CD8-positive, alpha-beta memory T cell (primary cell): ENCODE data around the gene SMARCA2. TPM values are rescaled to one million over a fixed set of nuclear protein-coding genes. Genes with fewer than 3 reads are reported as not detected.
"Not testable (repeated sequence)": the region's sequence is repeated elsewhere in the genome, so short reads cannot be mapped to it uniquely, and the experiment has no call there.

Source experiments
- CTCF ChIA-PET: fragments of 350-600 bp; sonication (Branson Sonifier 250); formaldehyde crosslinking; loops from one replicate; lab custom pipeline; 2021; ENCODE audit warnings: antibody characterized with exemption; lab: Charles Lee
- POLR2A ChIA-PET: fragments of 350-600 bp; sonication (Branson Sonifier 250); formaldehyde crosslinking; loops from one replicate; lab custom pipeline; 2021; ENCODE audit warnings: antibody characterized with exemption; lab: Charles Lee
- DNase-seq, 5 donors: peaks; one replicate each; pipeline versions ENCODE4 v3.0.0 to v3.0.0-alpha.2; 2020 to 2022; ENCODE audit warnings: mixed read lengths in 1 of 5
- H3K27ac ChIP-seq: one replicate; pipeline ENCODE4 v1.7.0; 2013; ENCODE audit warnings: low read depth, mild to moderate bottlenecking, low read length, moderate library complexity
- H3K27me3 ChIP-seq: 2 replicates; pipeline ENCODE4 v1.7.0; 2013; ENCODE audit warnings: low read length, mild to moderate bottlenecking; ENCODE audit not compliant: insufficient read depth, poor library complexity, severe bottlenecking
- H3K36me3 ChIP-seq: 2 replicates; pipeline ENCODE4 v1.7.0; 2013; ENCODE audit warnings: mild to moderate bottlenecking, low read length, moderate library complexity; ENCODE audit not compliant: insufficient read depth
- H3K4me1 ChIP-seq: 2 replicates; pipeline ENCODE4 v1.7.0; 2013; ENCODE audit warnings: mild to moderate bottlenecking, low read length, moderate library complexity; ENCODE audit not compliant: insufficient read depth
- H3K4me3 ChIP-seq: 2 replicates; pipeline ENCODE4 v1.7.0; 2013; ENCODE audit warnings: mild to moderate bottlenecking, low read length
- H3K9me3 ChIP-seq: 2 replicates; pipeline ENCODE4 v1.7.0; 2013; ENCODE audit warnings: mild to moderate bottlenecking, low read length
- H3K27ac Mint-ChIP-seq, 8 donors: one replicate each; pipeline ENCODE4 v1.8.0; 2020 to 2021; ENCODE audit warnings: mixed read lengths in 8 of 8, mild to moderate bottlenecking in 6 of 8, inconsistent platforms in 3 of 8, moderate library complexity in 3 of 8
- H3K27me3 Mint-ChIP-seq, 2 donors: one replicate each; pipeline ENCODE4 v1.8.0; 2020 to 2021; ENCODE audit warnings: mixed read lengths in 2 of 2, mild to moderate bottlenecking in 1 of 2, moderate library complexity in 1 of 2
- H3K36me3 Mint-ChIP-seq, 3 donors: one replicate each; pipeline ENCODE4 v1.8.0; 2020 to 2021; ENCODE audit warnings: mixed read lengths in 3 of 3, inconsistent platforms in 1 of 3, mild to moderate bottlenecking in 1 of 3
- H3K4me1 Mint-ChIP-seq, 3 donors: one replicate each; pipeline ENCODE4 v1.8.0; 2020 to 2021; ENCODE audit warnings: mixed read lengths in 3 of 3, inconsistent platforms in 1 of 3, mild to moderate bottlenecking in 1 of 3
- H3K4me3 Mint-ChIP-seq, 7 donors: one replicate each; pipeline ENCODE4 v1.8.0; 2020 to 2021; ENCODE audit warnings: mixed read lengths in 7 of 7, mild to moderate bottlenecking in 6 of 7, moderate library complexity in 4 of 7, inconsistent platforms in 2 of 7
- H3K9me3 Mint-ChIP-seq, 5 donors: one replicate each; pipeline ENCODE4 v1.8.0; 2020 to 2022; ENCODE audit warnings: mixed read lengths in 5 of 5, mild to moderate bottlenecking in 3 of 5, moderate library complexity in 2 of 5, inconsistent platforms in 1 of 5
- polyA plus RNA-seq: library from polyadenylated mRNA; unstranded; fragments of 300-500 nt; fragmentation: Illumina TruSeq; gene quantifications from one replicate; pipeline ENCODE4 v1.2.3, GENCODE V29; 2021
- total RNA-seq, 2 experiments: library from RNA; stranded (reverse); gene quantifications; one replicate each; pipeline ENCODE4 v1.2.3, GENCODE V29; 2021

Gene SMARCA2
- total and polyA plus RNA-seq, 3 experiments from 2014 or later: 56.7 to 156 (median 145) TPM

DNA sequence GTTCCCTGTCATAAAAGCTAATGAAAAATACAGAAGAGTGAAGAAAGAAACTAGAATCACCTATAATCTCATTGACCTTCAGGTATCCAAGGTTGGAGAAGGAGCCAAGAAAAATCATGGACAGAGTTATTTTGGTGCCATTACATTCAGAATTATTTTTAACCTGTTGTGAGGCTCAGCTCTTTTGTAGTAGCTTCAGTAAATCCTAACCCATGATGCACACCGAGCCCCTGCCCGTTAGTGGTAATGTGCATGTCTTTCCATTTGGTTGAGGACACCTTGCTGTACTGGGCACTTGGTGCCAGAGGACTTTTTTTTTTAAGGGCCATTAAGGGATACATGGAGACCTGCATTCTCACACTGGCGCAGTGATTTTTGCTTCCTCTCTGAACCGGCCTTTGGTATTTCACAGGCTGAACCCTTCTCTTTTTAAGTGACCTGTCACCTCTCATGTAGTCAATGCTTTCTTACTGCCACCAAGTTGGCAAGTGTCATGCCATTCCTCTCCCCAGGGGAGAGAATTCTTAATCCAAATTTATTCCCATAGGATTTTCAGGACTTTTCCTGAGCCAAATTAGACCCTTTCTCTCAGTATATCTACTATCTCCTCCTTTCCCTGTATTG is 125.6 kb downstream of the SMARCA2 start:
- POLR2A ChIA-PET: no interaction called here
- CTCF ChIA-PET: no interaction called here

DNA sequence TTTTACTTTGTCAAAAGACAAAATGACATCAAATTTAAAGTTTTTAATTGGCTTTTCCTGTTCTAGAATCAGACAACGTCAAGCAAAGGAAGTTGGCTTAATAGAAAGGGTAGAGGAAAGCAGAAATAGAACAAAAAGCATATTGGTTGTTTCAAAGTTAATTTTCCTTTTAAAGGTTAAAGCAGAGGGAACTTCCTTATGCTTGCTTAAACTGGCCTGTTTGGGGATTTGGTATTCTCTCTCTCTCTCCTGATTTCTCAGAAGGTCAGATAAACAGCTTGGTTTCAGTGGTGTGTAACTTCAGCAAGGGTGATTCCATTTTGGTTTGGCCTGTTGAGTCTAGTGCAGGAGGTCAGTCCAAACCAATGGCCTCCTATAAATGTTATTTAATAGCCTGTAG is 127.1 kb downstream of the SMARCA2 start:
- Histone ChIP-seq H3K27ac (no peak overlapping the region), H3K4me3 (no peak overlapping the region), H3K36me3 (peaks cover 3% of the 10 kb centered on the region), H3K9me3 (no peaks in the 10 kb centered on the region), H3K27me3 (no peaks in the 10 kb centered on the region), H3K4me1 (no peaks in the 10 kb centered on the region)
- ChIA-PET POLR2A (no interaction called here), CTCF (interaction anchor here (0.8 kb wide), 1 partner anchor 10 kb away, joined by 3 read pairs; no protein-coding TSS in a partner anchor)
- peaks cover 4 to 76% (median 28%) of the 10 kb centered on the region in 3 donors for H3K36me3 Mint-ChIP-seq
- DNase-seq: no peak
- H3K4me3 Mint-ChIP-seq: no peak overlapping the region
- peak overlapping the region in 6 of 8 donors; percentile 5 to 75 (median 38) for H3K27ac Mint-ChIP-seq
- H3K27me3 Mint-ChIP-seq: no peaks in the 10 kb centered on the region
- peaks cover 65 to 90% (median 85%) of the 10 kb centered on the region in 3 donors for H3K4me1 Mint-ChIP-seq
- no peaks in the 10 kb centered on the region for H3K9me3 Mint-ChIP-seq

More for the DNA sequence above, 125.6 kb downstream of the SMARCA2 start:
- H3K36me3 ChIP-seq: peaks cover 3% of the 10 kb centered on the region
- Mint-ChIP-seq H3K4me1 (peaks cover 58 to 87% (median 77%) of the 10 kb centered on the region in 3 donors), H3K27ac (peak overlapping the region in 2 of 8 donors; percentile 31 to 37), H3K27me3 (no peaks in the 10 kb centered on the region), H3K36me3 (peaks cover 0 to 85% (median 33%) of the 10 kb centered on the region in 3 donors), H3K9me3 (no peaks in the 10 kb centered on the region), H3K4me3 (no peak overlapping the region)
- H3K4me3 ChIP-seq: no peak overlapping the region
- DNase-seq: no peak
- no peaks in the 10 kb centered on the region for H3K4me1 ChIP-seq
- no peaks in the 10 kb centered on the region for H3K27me3 ChIP-seq
- H3K27ac ChIP-seq: no peak overlapping the region
- no peaks in the 10 kb centered on the region for H3K9me3 ChIP-seq

GRCh38 chr9:2144619-2145018 is 129.5 kb downstream of the SMARCA2 start:
- DNase-seq: no peak
- Mint-ChIP-seq H3K36me3 (peaks cover 11 to 68% (median 26%) of the 10 kb centered on the region in 3 donors), H3K27ac (peak overlapping the region in 2 of 8 donors; percentile 18 to 52), H3K27me3 (no peaks in the 10 kb centered on the region), H3K4me1 (peaks cover 66 to 88% (median 85%) of the 10 kb centered on the region in 3 donors), H3K4me3 (peak overlapping the region in 1 of 7 donors; percentile 55), H3K9me3 (no peaks in the 10 kb centered on the region)
- H3K36me3 ChIP-seq: no peaks in the 10 kb centered on the region
- no peaks in the 10 kb centered on the region for H3K27me3 ChIP-seq
- ChIA-PET POLR2A (no interaction called here), CTCF (no interaction called here)
- H3K9me3 ChIP-seq: no peaks in the 10 kb centered on the region
- H3K4me3 ChIP-seq: no peak overlapping the region
- no peak overlapping the region for H3K27ac ChIP-seq
- no peaks in the 10 kb centered on the region for H3K4me1 ChIP-seq

DNA sequence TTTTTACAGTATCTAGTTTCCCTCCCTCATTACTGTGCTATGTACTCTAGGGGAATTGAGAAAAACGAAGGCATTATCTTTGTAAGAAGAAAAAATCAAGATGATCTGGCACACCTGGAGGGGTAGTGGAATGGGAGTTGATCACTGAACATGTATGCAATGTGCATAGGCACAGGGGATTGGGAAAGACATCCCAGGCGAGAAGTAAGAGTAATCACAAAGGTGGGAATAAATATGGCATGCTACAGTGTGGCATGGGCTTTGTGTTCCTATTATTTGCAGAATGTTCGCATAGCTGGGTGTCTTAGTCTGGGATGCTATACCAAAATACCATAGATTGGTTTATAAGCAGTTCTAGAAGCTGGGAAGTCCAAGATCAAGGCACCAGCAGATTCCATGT is 130.6 kb downstream of the SMARCA2 start:
- ChIA-PET POLR2A (no interaction called here), CTCF (no interaction called here)
- no peaks in the 10 kb centered on the region for H3K9me3 ChIP-seq
- no peaks in the 10 kb centered on the region for H3K27me3 Mint-ChIP-seq
- H3K36me3 Mint-ChIP-seq: peaks cover 11 to 66% (median 25%) of the 10 kb centered on the region in 3 donors
- no peak overlapping the region for H3K4me3 ChIP-seq
- H3K27me3 ChIP-seq: no peaks in the 10 kb centered on the region
- no peaks in the 10 kb centered on the region for H3K36me3 ChIP-seq
- peaks cover 6% of the 10 kb centered on the region for H3K4me1 ChIP-seq
- no peak for DNase-seq
- no peak overlapping the region for H3K27ac ChIP-seq
- peak overlapping the region in 4 of 8 donors; percentile 17 to 71 (median 42) for H3K27ac Mint-ChIP-seq
- peaks cover 69 to 88% (median 87%) of the 10 kb centered on the region in 3 donors for H3K4me1 Mint-ChIP-seq
- H3K9me3 Mint-ChIP-seq: no peaks in the 10 kb centered on the region
- H3K4me3 Mint-ChIP-seq: peak overlapping the region in 1 of 7 donors; percentile 42

DNA sequence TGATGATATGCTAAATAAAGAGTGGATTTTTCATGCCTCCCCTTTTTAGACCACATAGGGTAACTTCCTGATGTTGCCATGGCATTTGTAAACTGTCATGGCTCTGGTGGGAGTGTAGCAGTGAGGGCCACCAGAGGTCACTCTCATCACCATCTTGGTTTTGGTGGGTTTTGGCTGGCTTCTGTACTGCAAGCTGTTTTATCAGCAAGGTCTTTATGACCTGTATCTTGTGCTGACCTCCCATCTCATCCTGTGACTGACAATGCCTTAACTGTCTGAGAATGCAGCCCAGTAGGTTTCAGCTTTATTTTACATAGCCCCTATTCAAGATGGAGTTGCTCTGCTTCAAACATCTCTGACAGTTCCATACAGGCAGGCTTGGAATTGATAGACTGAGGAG is 131.6 kb downstream of the SMARCA2 start:
- CTCF ChIA-PET: interaction anchor here (0.9 to 1.1 kb wide), 2 partner anchors 30 to 35 kb away, joined by 3 read pairs; no protein-coding TSS in a partner anchor
- H3K4me1 ChIP-seq, H3K27ac ChIP-seq, H3K27me3 Mint-ChIP-seq, DNase-seq, H3K9me3 Mint-ChIP-seq, H3K4me3 ChIP-seq, H3K36me3 ChIP-seq, H3K9me3 ChIP-seq, H3K4me3 Mint-ChIP-seq, POLR2A ChIA-PET, H3K27me3 ChIP-seq: not testable (repeated sequence)
- Mint-ChIP-seq H3K36me3 (peaks cover 11 to 62% (median 25%) of the 10 kb centered on the region in 3 donors), H3K4me1 (peaks cover 68 to 87% (median 86%) of the 10 kb centered on the region in 3 donors), H3K27ac (peak overlapping the region in 2 of 8 donors; percentile 1 to 61)

GRCh38 chr9:2150338-2150737 is 135.2 kb downstream of the SMARCA2 start:
- Histone ChIP-seq H3K4me3 (no peak overlapping the region), H3K9me3 (no peaks in the 10 kb centered on the region), H3K27ac (no peak overlapping the region), H3K27me3 (no peaks in the 10 kb centered on the region), H3K4me1 (peaks cover 6% of the 10 kb centered on the region), H3K36me3 (no peaks in the 10 kb centered on the region)
- peaks cover 53 to 80% (median 77%) of the 10 kb centered on the region in 3 donors for H3K4me1 Mint-ChIP-seq
- H3K27me3 Mint-ChIP-seq: no peaks in the 10 kb centered on the region
- peak overlapping the region in 2 of 8 donors; percentile 8 to 76 for H3K27ac Mint-ChIP-seq
- ChIA-PET POLR2A (no interaction called here), CTCF (no interaction called here)
- peaks cover 11 to 40% (median 14%) of the 10 kb centered on the region in 3 donors for H3K36me3 Mint-ChIP-seq
- H3K9me3 Mint-ChIP-seq: no peaks in the 10 kb centered on the region
- no peak overlapping the region for H3K4me3 Mint-ChIP-seq
- no peak for DNase-seq

DNA sequence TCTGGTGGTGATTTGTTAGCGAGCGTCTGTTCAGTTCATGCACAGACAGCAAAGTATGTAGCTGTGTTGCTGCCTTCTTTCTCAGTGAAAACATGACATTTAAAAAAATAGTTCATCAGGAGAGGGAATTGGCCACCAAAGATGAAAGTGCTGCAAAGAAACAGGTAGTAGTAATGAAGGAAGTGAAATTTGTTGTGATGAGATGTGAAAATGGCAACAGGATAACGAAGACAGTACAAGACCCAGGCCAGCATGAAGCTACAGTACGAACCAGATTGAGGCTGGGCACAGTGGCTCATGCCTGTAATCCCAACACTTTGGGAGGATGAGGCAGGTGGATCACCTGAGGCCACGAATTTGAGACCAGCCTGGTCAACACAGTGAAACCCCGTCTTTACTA is 136.0 kb downstream of the SMARCA2 start:
- Mint-ChIP-seq H3K27me3 (no peaks in the 10 kb centered on the region), H3K36me3 (peaks cover 11 to 36% (median 14%) of the 10 kb centered on the region in 3 donors), H3K9me3 (no peaks in the 10 kb centered on the region), H3K27ac (peak overlapping the region in 3 of 8 donors; percentile 2 to 62 (median 29)), H3K4me3 (no peak overlapping the region), H3K4me1 (peaks cover 51 to 80% (median 75%) of the 10 kb centered on the region in 3 donors)
- Histone ChIP-seq H3K27me3 (no peaks in the 10 kb centered on the region), H3K4me1 (peaks cover 6% of the 10 kb centered on the region), H3K27ac (no peak overlapping the region), H3K4me3 (no peak overlapping the region), H3K9me3 (no peaks in the 10 kb centered on the region), H3K36me3 (no peaks in the 10 kb centered on the region)
- ChIA-PET CTCF (no interaction called here), POLR2A (no interaction called here)
- DNase-seq: no peak

DNA sequence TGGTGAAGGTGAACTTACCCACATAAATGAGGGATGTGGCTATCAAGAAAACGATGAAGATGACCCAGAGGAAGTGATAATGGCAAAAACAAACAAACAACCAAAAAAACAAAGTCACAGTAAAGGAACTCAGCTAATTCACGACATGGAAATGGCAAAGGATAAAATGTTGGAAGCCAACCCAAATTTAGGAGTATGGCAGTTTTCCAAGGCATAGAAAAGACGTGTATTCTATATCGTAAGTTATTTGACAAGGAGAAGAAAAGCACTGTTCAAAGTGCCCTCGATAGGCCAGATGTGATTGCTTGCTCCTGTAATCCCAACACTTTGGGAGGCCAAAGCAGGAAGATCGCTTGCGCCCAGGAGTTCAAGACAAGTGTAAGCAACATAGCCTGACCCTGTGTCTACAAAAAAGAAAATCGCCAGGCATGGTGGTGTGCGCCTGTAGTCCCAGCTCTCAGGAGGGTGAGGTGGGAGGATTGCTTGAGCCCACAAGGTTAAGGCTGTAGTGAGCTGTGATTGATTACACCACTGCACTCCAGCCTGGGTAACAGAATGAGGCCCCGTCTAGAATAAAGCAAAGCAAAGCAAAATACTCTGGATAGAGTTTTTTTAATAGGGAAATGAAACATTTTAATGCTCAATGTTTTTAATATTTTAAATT is 138.0 kb downstream of the SMARCA2 start:
- ChIA-PET CTCF (no interaction called here), POLR2A (no interaction called here)

More for the DNA sequence above, 138.0 kb downstream of the SMARCA2 start:
- Histone ChIP-seq H3K36me3 (no peaks in the 10 kb centered on the region), H3K9me3 (no peaks in the 10 kb centered on the region), H3K27me3 (no peaks in the 10 kb centered on the region), H3K4me1 (peaks cover 23% of the 10 kb centered on the region), H3K27ac (no peak overlapping the region), H3K4me3 (no peak overlapping the region)
- Mint-ChIP-seq H3K27me3 (no peaks in the 10 kb centered on the region), H3K9me3 (no peaks in the 10 kb centered on the region), H3K4me1 (peaks cover 56 to 83% (median 76%) of the 10 kb centered on the region in 3 donors), H3K4me3 (no peak overlapping the region), H3K36me3 (peaks cover 5 to 27% (median 14%) of the 10 kb centered on the region in 3 donors), H3K27ac (peak overlapping the region in 4 of 8 donors; percentile 11 to 72 (median 46))
- no peak for DNase-seq
